CD4-positive, alpha-beta memory T cell (primary cell): ENCODE data around the gene TTC28. TPM values are rescaled to one million over a fixed set of nuclear protein-coding genes. Genes with fewer than 3 reads are reported as not detected.
"Not testable (repeated sequence)": the region's sequence is repeated elsewhere in the genome, so short reads cannot be mapped to it uniquely, and the experiment has no call there.

ENCODE experiments used
- CTCF ChIA-PET: fragments of 350-600 bp; sonication (Branson Sonifier 250); formaldehyde crosslinking; loops from one replicate; lab custom pipeline; 2021; ENCODE audit warnings: inconsistent platforms; ENCODE audit not compliant: partially characterized antibody; lab: Charles Lee
- POLR2A ChIA-PET: fragments of 350-600 bp; sonication (Branson Sonifier 250); formaldehyde crosslinking; loops from one replicate; lab custom pipeline; 2021; ENCODE audit not compliant: partially characterized antibody; lab: Charles Lee
- DNase-seq, 5 donors: peaks; one replicate each; pipeline versions ENCODE4 v3.0.0 to v3.0.0-alpha.2; 2020 to 2022; ENCODE audit warnings: mixed read lengths in 1 of 5
- H3K27ac ChIP-seq: one replicate; pipeline ENCODE4 v1.7.0; 2013; ENCODE audit warnings: low read depth, low read length
- H3K27me3 ChIP-seq: 2 replicates; pipeline ENCODE4 v1.7.0; 2013; ENCODE audit warnings: mild to moderate bottlenecking, low read length, moderate library complexity; ENCODE audit not compliant: insufficient read depth
- H3K36me3 ChIP-seq: 2 replicates; pipeline ENCODE4 v1.7.0; 2013; ENCODE audit warnings: mild to moderate bottlenecking, low read length, moderate library complexity; ENCODE audit not compliant: insufficient read depth
- H3K4me1 ChIP-seq: 2 replicates; pipeline ENCODE4 v1.7.0; 2013; ENCODE audit warnings: mild to moderate bottlenecking, low read length, moderate library complexity; ENCODE audit not compliant: insufficient read depth
- H3K4me3 ChIP-seq, 2 donors: one replicate each; pipeline ENCODE4 v1.7.0; 2013; ENCODE audit warnings: low read length in 2 of 2, mild to moderate bottlenecking in 1 of 2
- H3K9me3 ChIP-seq, 2 donors: one replicate each; pipeline ENCODE4 v1.7.0; 2013; ENCODE audit warnings: low read length in 2 of 2, control low read depth in 1 of 2; ENCODE audit not compliant: control insufficient read depth in 1 of 2
- H3K27ac Mint-ChIP-seq, 7 donors: one replicate each; pipeline ENCODE4 v1.8.0; 2020 to 2021; ENCODE audit warnings: mixed read lengths in 7 of 7, mild to moderate bottlenecking in 6 of 7, inconsistent platforms in 3 of 7, moderate library complexity in 3 of 7
- H3K27me3 Mint-ChIP-seq, 2 donors: one replicate each; pipeline ENCODE4 v1.8.0; 2020 to 2021; ENCODE audit warnings: mixed read lengths in 2 of 2
- H3K36me3 Mint-ChIP-seq, 2 donors: one replicate each; pipeline ENCODE4 v1.8.0; 2020 to 2021; ENCODE audit warnings: mixed read lengths in 2 of 2, inconsistent platforms in 1 of 2, mild to moderate bottlenecking in 1 of 2
- H3K4me1 Mint-ChIP-seq, 4 donors: one replicate each; pipeline ENCODE4 v1.8.0; 2020 to 2021; ENCODE audit warnings: mixed read lengths in 4 of 4, mild to moderate bottlenecking in 1 of 4
- H3K4me3 Mint-ChIP-seq, 8 donors: one replicate each; pipeline ENCODE4 v1.8.0; 2020 to 2021; ENCODE audit warnings: mixed read lengths in 8 of 8, mild to moderate bottlenecking in 7 of 8, moderate library complexity in 6 of 8, inconsistent platforms in 3 of 8
- H3K9me3 Mint-ChIP-seq, 8 donors: one replicate each; pipeline ENCODE4 v1.8.0; 2020 to 2021; ENCODE audit warnings: mixed read lengths in 8 of 8, mild to moderate bottlenecking in 5 of 8, inconsistent platforms in 3 of 8, moderate library complexity in 1 of 8
- intact Hi-C: fragments of 100-400 bp; cut with micrococcal nuclease; formaldehyde crosslinking; loops from one replicate; pipeline ENCODE4 v1.15.1; 2023
- polyA plus RNA-seq, 2 donors: library from polyadenylated mRNA; unstranded; fragments of 300-500 nt; fragmentation: Illumina TruSeq; gene quantifications; one replicate each; pipeline ENCODE4 v1.2.3, GENCODE V29; 2021
- total RNA-seq, 2 experiments: library from RNA; stranded (reverse); gene quantifications; one replicate each; pipeline ENCODE4 v1.2.3, GENCODE V29; 2021

Gene TTC28
- total and polyA plus RNA-seq, 4 experiments from 2014 or later = 0.50 to 1.7 (median 1.6) TPM; not detected in 1

DNA sequence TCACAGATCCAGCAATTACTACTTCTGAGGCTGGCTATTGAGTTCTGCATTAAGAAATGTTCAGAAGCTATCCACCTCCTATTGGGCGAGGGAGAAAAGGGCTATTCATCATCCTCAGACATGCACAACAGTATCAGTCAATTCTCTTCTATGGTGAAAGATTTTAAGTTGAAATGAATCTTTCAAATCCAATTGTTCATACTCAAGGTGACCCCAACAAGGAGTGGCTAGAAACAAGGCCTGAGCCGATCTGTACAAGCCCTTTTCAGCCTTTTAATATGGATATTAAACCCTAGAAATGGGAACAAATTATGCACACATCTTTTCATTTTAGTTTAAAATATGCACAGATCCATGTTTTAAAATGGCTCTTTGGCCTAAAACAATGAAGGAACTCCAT is 457.1 kb downstream of the TTC28 start:
- H3K9me3 ChIP-seq = no peaks in the 10 kb centered on the region
- peaks cover 0 to 2% (median 0%) of the 10 kb centered on the region in 8 donors for H3K9me3 Mint-ChIP-seq
- ChIA-PET CTCF (no interaction called here), POLR2A (no interaction called here)
- no peak overlapping the region for H3K4me3 ChIP-seq
- intact Hi-C loops = no loop called here
- H3K36me3 Mint-ChIP-seq = no peaks in the 10 kb centered on the region
- no peaks in the 10 kb centered on the region for H3K27me3 ChIP-seq
- H3K27me3 Mint-ChIP-seq = peaks cover 3 to 11% of the 10 kb centered on the region in 2 donors
- H3K27ac Mint-ChIP-seq = no peak overlapping the region
- DNase-seq = no peak
- H3K36me3 ChIP-seq = no peaks in the 10 kb centered on the region
- no peaks in the 10 kb centered on the region for H3K4me1 Mint-ChIP-seq
- H3K4me1 ChIP-seq = no peaks in the 10 kb centered on the region
- H3K27ac ChIP-seq = no peak overlapping the region
- H3K4me3 Mint-ChIP-seq = no peak overlapping the region

DNA sequence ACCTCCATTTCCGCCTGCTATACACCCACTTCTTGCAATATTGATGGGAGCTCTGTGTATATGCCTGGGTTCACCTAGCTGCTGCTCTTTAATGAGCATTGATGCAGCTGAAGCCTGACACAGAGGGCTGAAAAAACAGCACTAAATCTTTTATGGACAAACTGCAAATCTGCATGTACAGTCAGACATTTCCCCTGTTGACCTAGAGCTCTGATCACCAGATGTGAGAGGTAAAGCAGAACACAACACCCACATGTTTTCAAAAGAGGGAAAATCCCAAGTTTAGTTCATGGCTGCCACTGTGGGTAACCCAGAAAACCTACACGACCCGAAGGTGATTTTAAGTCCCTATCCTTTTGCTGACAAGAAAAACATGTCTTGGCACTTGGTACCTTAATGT is 457.6 kb downstream of the TTC28 start:
- POLR2A ChIA-PET = no interaction called here
- no peaks in the 10 kb centered on the region for H3K9me3 ChIP-seq
- H3K36me3 Mint-ChIP-seq = no peaks in the 10 kb centered on the region

DNA sequence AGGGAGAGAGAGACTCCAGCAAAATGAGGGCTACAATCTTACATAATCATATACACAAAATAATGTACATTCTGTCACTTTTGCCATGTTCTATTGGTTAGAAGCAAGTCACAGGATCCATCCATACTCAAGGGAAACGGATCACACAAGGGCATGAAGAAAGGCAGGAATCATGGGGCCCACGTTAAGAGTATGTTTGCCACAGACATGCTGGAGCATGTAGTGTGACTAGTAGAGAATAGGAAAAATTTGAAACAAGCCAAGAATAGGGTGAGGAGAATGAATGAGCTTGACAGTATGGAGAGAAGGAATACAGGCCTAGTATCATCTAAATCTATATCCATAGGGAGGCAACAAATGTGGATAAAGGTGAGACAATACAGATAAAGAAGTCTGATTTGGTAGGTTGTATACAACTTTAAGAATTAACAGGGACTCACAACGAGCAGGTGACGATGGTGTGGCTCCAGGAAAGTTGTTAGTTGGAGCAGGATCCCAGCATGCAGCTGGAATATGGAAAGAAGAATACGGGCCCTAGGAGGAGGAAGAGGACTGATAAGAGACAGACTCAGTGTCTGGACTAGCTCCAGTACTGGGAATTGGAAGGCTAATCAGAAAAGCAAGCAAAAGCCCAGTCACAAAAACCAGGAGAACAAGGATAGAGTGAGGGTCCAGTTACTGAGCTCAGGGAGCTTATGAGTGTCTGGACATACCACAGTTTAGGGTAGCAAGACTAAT is 458.8 kb downstream of the TTC28 start:
- DNase-seq = no peak
- no peaks in the 10 kb centered on the region for H3K4me1 ChIP-seq
- Mint-ChIP-seq H3K27ac (no peak overlapping the region), H3K4me1 (no peaks in the 10 kb centered on the region), H3K4me3 (no peak overlapping the region), H3K9me3 (peaks cover 0 to 2% (median 0%) of the 10 kb centered on the region in 8 donors), H3K27me3 (peaks cover 3 to 11% of the 10 kb centered on the region in 2 donors), H3K36me3 (no peaks in the 10 kb centered on the region)
- no peaks in the 10 kb centered on the region for H3K9me3 ChIP-seq
- CTCF ChIA-PET = no interaction called here
- no peaks in the 10 kb centered on the region for H3K27me3 ChIP-seq
- H3K4me3 ChIP-seq = no peak overlapping the region
- POLR2A ChIA-PET = no interaction called here
- no peak overlapping the region for H3K27ac ChIP-seq
- no peaks in the 10 kb centered on the region for H3K36me3 ChIP-seq
- intact Hi-C loops = no loop called here

More for the DNA sequence above, 457.6 kb downstream of the TTC28 start:
- H3K27ac ChIP-seq = no peak overlapping the region
- CTCF ChIA-PET = no interaction called here
- no peaks in the 10 kb centered on the region for H3K27me3 ChIP-seq
- H3K4me3 Mint-ChIP-seq = no peak overlapping the region
- H3K9me3 Mint-ChIP-seq = peaks cover 0 to 2% (median 0%) of the 10 kb centered on the region in 8 donors
- H3K4me3 ChIP-seq = no peak overlapping the region
- H3K4me1 Mint-ChIP-seq = no peaks in the 10 kb centered on the region
- H3K27me3 Mint-ChIP-seq = peaks cover 3 to 11% of the 10 kb centered on the region in 2 donors
- H3K4me1 ChIP-seq = no peaks in the 10 kb centered on the region
- intact Hi-C loops = no loop called here
- no peak for DNase-seq
- no peaks in the 10 kb centered on the region for H3K36me3 ChIP-seq
- no peak overlapping the region for H3K27ac Mint-ChIP-seq

DNA sequence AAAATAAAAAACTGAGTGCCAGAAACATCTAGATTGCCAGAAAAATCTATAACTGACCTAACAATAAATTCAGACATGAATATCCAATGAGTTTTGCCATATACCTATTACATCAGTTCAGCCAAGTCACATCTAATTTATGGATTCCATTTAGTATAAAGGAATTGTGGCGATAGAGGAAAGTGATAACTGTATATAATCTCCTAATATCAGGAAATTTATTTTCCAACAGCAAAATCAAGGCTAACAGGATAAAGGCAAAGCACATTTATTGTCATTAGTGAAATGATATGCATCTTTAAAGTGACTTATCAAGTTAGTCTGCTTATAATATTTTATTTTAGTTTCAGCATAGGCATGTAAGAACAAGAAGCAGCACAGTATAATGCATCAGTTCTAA is 462.4 kb downstream of the TTC28 start:
- H3K4me3 Mint-ChIP-seq = no peak overlapping the region
- H3K27ac ChIP-seq = no peak overlapping the region
- H3K4me1 ChIP-seq = no peaks in the 10 kb centered on the region
- DNase-seq = no peak
- H3K9me3 Mint-ChIP-seq = peaks cover 0 to 5% (median 0%) of the 10 kb centered on the region in 8 donors
- CTCF ChIA-PET = no interaction called here
- intact Hi-C loops = no loop called here
- H3K27ac Mint-ChIP-seq = no peak overlapping the region
- H3K27me3 ChIP-seq = no peaks in the 10 kb centered on the region
- peaks cover 2% of the 10 kb centered on the region in 2 donors for H3K27me3 Mint-ChIP-seq
- no peak overlapping the region for H3K4me3 ChIP-seq
- H3K4me1 Mint-ChIP-seq = peaks cover 0 to 1% (median 0%) of the 10 kb centered on the region in 4 donors
- POLR2A ChIA-PET = no interaction called here
- H3K36me3 Mint-ChIP-seq = no peaks in the 10 kb centered on the region
- H3K9me3 ChIP-seq = no peaks in the 10 kb centered on the region
- H3K36me3 ChIP-seq = no peaks in the 10 kb centered on the region

DNA sequence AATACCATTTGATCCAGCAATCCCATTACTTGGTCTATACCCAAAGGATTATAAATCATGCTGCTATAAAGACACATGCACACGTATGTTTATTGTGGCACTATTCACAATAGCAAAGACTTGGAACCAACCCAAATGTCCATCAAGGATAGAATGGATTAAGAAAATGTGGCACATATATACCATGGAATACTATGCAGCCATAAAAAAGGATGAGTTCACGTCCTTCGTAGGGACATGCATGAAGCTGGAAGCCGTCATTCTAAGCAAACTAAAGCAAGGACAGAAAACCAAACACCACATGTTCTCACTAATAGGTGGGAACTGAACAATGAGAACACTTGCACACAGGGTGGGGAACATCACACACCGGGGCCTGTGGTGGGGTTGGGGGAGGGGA is 464.9 kb downstream of the TTC28 start:
- H3K9me3 ChIP-seq, H3K27ac Mint-ChIP-seq, H3K27ac ChIP-seq, H3K27me3 ChIP-seq, DNase-seq, H3K36me3 ChIP-seq, H3K27me3 Mint-ChIP-seq, H3K4me3 ChIP-seq, CTCF ChIA-PET, POLR2A ChIA-PET, H3K4me1 ChIP-seq, H3K36me3 Mint-ChIP-seq, H3K4me1 Mint-ChIP-seq, intact Hi-C loops, H3K4me3 Mint-ChIP-seq: not testable (repeated sequence)
- H3K9me3 Mint-ChIP-seq = peaks cover 0 to 13% (median 7%) of the 10 kb centered on the region in 8 donors

DNA sequence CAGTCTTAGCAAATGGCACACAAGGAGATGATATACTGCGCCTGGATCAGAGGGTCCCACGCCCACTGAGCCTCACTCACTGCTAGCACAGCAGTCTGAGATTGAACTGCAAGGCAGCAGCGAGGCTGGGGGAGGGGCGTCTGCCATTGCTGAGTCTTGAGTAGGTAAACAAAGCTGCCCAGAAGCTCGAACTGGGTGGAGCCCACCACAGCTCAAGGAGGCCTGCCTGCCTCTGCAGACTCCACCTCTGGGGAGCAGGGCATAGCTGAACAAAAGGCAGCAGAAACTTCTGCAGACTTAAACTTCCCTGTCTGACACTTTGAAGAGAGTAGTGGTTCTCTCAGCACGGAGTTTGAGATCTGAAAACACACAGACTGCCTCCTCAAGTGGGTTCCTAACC is 470.2 kb downstream of the TTC28 start:
- CTCF ChIA-PET, H3K27ac ChIP-seq, POLR2A ChIA-PET, H3K36me3 ChIP-seq, H3K27ac Mint-ChIP-seq, DNase-seq, H3K4me3 Mint-ChIP-seq, H3K4me1 Mint-ChIP-seq, H3K4me3 ChIP-seq, H3K4me1 ChIP-seq, H3K9me3 ChIP-seq, H3K36me3 Mint-ChIP-seq, H3K27me3 Mint-ChIP-seq, H3K27me3 ChIP-seq, intact Hi-C loops: not testable (repeated sequence)
- H3K9me3 Mint-ChIP-seq = peaks cover 0 to 13% (median 7%) of the 10 kb centered on the region in 8 donors

DNA sequence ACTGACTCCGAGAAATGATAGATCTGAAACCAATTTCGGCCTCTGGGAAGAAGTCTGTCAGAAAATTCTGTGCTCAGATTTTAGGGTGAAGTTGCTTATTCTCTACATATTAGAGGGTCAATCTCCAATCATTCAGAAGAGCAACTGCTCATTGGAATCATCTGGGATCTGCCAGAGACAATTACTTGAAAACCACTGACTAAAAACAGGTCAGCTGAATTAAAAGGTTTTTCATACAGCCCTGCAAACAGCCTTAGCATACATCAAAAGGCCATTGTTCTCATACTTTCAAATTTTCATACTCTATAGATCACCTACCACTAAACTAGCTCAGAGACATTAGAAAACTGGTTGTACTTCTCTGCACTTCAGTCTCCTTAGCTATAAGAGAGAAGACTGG is 470.9 kb downstream of the TTC28 start:
- no peak for DNase-seq
- H3K9me3 ChIP-seq = no peaks in the 10 kb centered on the region
- no peaks in the 10 kb centered on the region for H3K4me1 ChIP-seq
- no peaks in the 10 kb centered on the region for H3K27me3 ChIP-seq
- Mint-ChIP-seq H3K9me3 (peaks cover 0 to 11% (median 7%) of the 10 kb centered on the region in 8 donors), H3K27ac (no peak overlapping the region), H3K4me1 (no peaks in the 10 kb centered on the region), H3K4me3 (no peak overlapping the region), H3K36me3 (no peaks in the 10 kb centered on the region), H3K27me3 (peaks cover 2 to 6% of the 10 kb centered on the region in 2 donors)
- H3K4me3 ChIP-seq = no peak overlapping the region
- ChIA-PET CTCF (no interaction called here), POLR2A (no interaction called here)
- H3K27ac ChIP-seq = no peak overlapping the region
- intact Hi-C loops = no loop called here
- no peaks in the 10 kb centered on the region for H3K36me3 ChIP-seq
